ENCODE measurements around the gene ADAMTS13.

DNA sequence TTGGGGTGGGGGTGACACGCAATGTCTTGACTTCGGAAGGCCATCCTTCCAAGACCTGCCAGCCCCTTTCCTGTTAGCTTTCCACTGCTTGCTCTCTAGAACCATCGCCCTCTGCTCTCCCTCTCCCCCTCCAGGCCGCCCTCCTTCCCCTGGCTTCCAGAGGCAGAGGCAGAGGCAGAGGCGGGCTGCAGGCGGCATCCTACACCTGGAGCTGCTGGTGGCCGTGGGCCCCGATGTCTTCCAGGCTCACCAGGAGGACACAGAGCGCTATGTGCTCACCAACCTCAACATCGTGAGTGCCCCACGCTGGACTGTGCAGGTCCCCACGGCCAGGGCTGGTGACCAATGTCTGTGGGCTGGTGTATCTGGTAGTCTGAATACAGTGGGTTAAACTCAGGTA lies 2.0 kb downstream of the ADAMTS13 start:
- TF ChIP-seq CTCF (IDR thresholded peaks at IDR 0.05) (no peak), POLR2AphosphoS5 (IDR thresholded peaks at IDR 0.05) (no peak)

Data from transverse colon (tissue), 4 donors.